Forelimb muscle (tissue), 1 donor: ENCODE measurements around the gene NUDT14. TPM values are rescaled to one million over a fixed set of nuclear protein-coding genes. Genes with fewer than 3 reads are reported as not detected.

Source experiments
- DNase-seq: peaks from one replicate; pipeline ENCODE4 v3.0.0-alpha.2; 2013; ENCODE audit warnings: low read depth
- polyA plus RNA-seq: library from polyadenylated mRNA; unstranded; fragments of 120-200 nt; gene quantifications from one replicate; pipeline ENCODE4 v1.2.1, GENCODE V29; 2013; ENCODE audit not compliant: insufficient read length

The NUDT14 gene
- polyA plus RNA-seq, 1 donor = 12.2 TPM

- DNase-seq = no peak
Observed at GRCh38 chr14:105146976-105147635, 34.0 kb downstream of the NUDT14 start.

GRCh38 chr14:105146181-105146975, 34.7 kb downstream of the NUDT14 start:
- DNase-seq = no peak

- no peak for DNase-seq
Observed at GRCh38 chr14:105145381-105146180, 35.5 kb downstream of the NUDT14 start.

GRCh38 chr14:105144666-105145380, 36.3 kb downstream of the NUDT14 start:
- no peak for DNase-seq

- no peak for DNase-seq
Observed at GRCh38 chr14:105144026-105144665, 37.0 kb downstream of the NUDT14 start.

GRCh38 chr14:105143451-105144025, 37.6 kb downstream of the NUDT14 start:
- no peak for DNase-seq

GRCh38 chr14:105142651-105143450, 38.3 kb downstream of the NUDT14 start:
- DNase-seq = no peak

GRCh38 chr14:105141486-105142281, 39.4 kb downstream of the NUDT14 start:
- no peak for DNase-seq

- no peak for DNase-seq
Observed at GRCh38 chr14:105141026-105141425, 40.1 kb downstream of the NUDT14 start.

- DNase-seq = no peak
Observed at GRCh38 chr14:105140581-105140980, 40.5 kb downstream of the NUDT14 start.

GRCh38 chr14:105139831-105140239, 41.3 kb downstream of the NUDT14 start:
- DNase-seq = no peak

GRCh38 chr14:105139212-105139825, 41.8 kb downstream of the NUDT14 start:
- DNase-seq = no peak

- DNase-seq = no peak
Observed at GRCh38 chr14:105138551-105139111, 42.5 kb downstream of the NUDT14 start.

- no peak for DNase-seq
Observed at GRCh38 chr14:105138021-105138541, 43.0 kb downstream of the NUDT14 start.

GRCh38 chr14:105137481-105138020, 43.6 kb downstream of the NUDT14 start:
- no peak for DNase-seq

GRCh38 chr14:105136401-105137322, 44.5 kb downstream of the NUDT14 start:
- DNase-seq = no peak
